Adrenal gland (tissue), 5 donors: ENCODE data around the gene RGS9.

Source experiments
- POLR2A ChIP-seq, 2 donors: fragments of 450-650 bp; IDR thresholded peaks; one replicate each; pipeline ENCODE4 v1.6.1; 2017; ENCODE audit warnings: antibody characterized with exemption in 2 of 2, mild to moderate bottlenecking in 2 of 2, moderate library complexity in 1 of 2
- TF ChIP-seq, protein P1 (sequence below), 6 experiments: fragments of 450-650 bp in 4 of 6; fragments of 200-600 bp in 2 of 6; sonication (generic) in 1 of 6; IDR thresholded peaks; 1 replicate in 5 of 6; 2 replicates in 1 of 6; pipeline versions ENCODE4 v1.5.1 to v1.8.0; 2016 to 2021; ENCODE audit warnings: antibody characterized with exemption in 6 of 6, mild to moderate bottlenecking in 2 of 6, moderate library complexity in 1 of 6
- donor health status: DM: no; HTN: no; CAD: no.

- TF ChIP-seq POLR2A (IDR thresholded peaks at IDR 0.05): no peak
- TF ChIP-seq, protein P1, sequence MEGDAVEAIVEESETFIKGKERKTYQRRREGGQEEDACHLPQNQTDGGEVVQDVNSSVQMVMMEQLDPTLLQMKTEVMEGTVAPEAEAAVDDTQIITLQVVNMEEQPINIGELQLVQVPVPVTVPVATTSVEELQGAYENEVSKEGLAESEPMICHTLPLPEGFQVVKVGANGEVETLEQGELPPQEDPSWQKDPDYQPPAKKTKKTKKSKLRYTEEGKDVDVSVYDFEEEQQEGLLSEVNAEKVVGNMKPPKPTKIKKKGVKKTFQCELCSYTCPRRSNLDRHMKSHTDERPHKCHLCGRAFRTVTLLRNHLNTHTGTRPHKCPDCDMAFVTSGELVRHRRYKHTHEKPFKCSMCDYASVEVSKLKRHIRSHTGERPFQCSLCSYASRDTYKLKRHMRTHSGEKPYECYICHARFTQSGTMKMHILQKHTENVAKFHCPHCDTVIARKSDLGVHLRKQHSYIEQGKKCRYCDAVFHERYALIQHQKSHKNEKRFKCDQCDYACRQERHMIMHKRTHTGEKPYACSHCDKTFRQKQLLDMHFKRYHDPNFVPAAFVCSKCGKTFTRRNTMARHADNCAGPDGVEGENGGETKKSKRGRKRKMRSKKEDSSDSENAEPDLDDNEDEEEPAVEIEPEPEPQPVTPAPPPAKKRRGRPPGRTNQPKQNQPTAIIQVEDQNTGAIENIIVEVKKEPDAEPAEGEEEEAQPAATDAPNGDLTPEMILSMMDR (IDR thresholded peaks at IDR 0.05): no peak
These were observed 37.0 kb downstream of the RGS9 start for GRCh38 chr17:65173976-65174683.
